IMR-90 (cell line): ENCODE data around the gene PIK3R3. TPM values are rescaled to one million over a fixed set of nuclear protein-coding genes. Genes with fewer than 3 reads are reported as not detected.

Source experiments
- ATAC-seq: fragments of 200-7000 bp; cut with Tn5 transposase; 2 replicates; pipeline ENCODE4 v1.9.1; 2020; ENCODE audit warnings: low read depth, mild to moderate bottlenecking, moderate library complexity
- BruUV-seq: library from RNA; stranded (reverse); fragments of 400-500 nt; replicated peaks from 2 replicates; lab custom pipeline; 2021; lab: Mats Ljungman, UMichigan
- CTCF ChIA-PET: fragments of 300-600 bp; formaldehyde crosslinking; extraction: SDS; loops from one replicate; lab custom pipeline; 2021; ENCODE audit warnings: antibody characterized with exemption; lab: Yijun Ruan, JAX
- POLR2A ChIA-PET: fragments of 300-600 bp; sonication (Branson Sonifier 250); formaldehyde crosslinking; loops from one replicate; lab custom pipeline; 2022; ENCODE audit warnings: antibody characterized with exemption; ENCODE audit not compliant: unreplicated experiment; lab: Charles Lee
- DNase-seq: peaks from one replicate; pipeline ENCODE4 v3.0.0; 2013
- H2AFZ ChIP-seq: replicated peaks from 2 replicates; pipeline ENCODE3; 2013; ENCODE audit warnings: low read length, mild to moderate bottlenecking; ENCODE audit not compliant: poor library complexity
- H2AK5ac ChIP-seq: 2 replicates; pipeline ENCODE4 v1.6.1; 2013; ENCODE audit warnings: low read depth, low read length, inconsistent platforms
- H2AK9ac ChIP-seq: replicated peaks from 2 replicates; pipeline ENCODE3; 2013; ENCODE audit warnings: mild to moderate bottlenecking, low read depth, low read length, moderate library complexity; ENCODE audit not compliant: poor library complexity
- H2BK120ac ChIP-seq: 2 replicates; pipeline ENCODE4 v1.6.1; 2013; ENCODE audit warnings: low read depth, low read length, inconsistent platforms
- H2BK15ac ChIP-seq: 3 replicates; pipeline ENCODE4 v1.6.1; 2013; ENCODE audit warnings: low read depth, low read length, inconsistent platforms
- H2BK20ac ChIP-seq: 2 replicates; pipeline ENCODE4 v1.6.1; 2013; ENCODE audit warnings: low read depth, mild to moderate bottlenecking, inconsistent platforms, low read length, moderate library complexity
- H2BK5ac ChIP-seq: 2 replicates; pipeline ENCODE4 v1.6.1; 2013; ENCODE audit warnings: mild to moderate bottlenecking, low read depth, low read length, inconsistent platforms; ENCODE audit not compliant: poor library complexity, severe bottlenecking
- H3K14ac ChIP-seq: replicated peaks from 2 replicates; pipeline ENCODE4 v1.6.1; 2013; ENCODE audit warnings: low read depth, low read length, inconsistent platforms
- H3K18ac ChIP-seq: 2 replicates; pipeline ENCODE4 v1.6.1; 2013; ENCODE audit warnings: low read depth, low read length, control low read depth
- H3K23ac ChIP-seq: 2 replicates; pipeline ENCODE4 v1.6.1; 2013; ENCODE audit warnings: low read depth, low read length, inconsistent platforms
- H3K27ac ChIP-seq: 2 replicates; pipeline ENCODE4 v1.5.1; 2013; ENCODE audit warnings: mild to moderate bottlenecking, control low read depth, low read length; ENCODE audit not compliant: insufficient read depth
- H3K27me3 ChIP-seq: 2 replicates; pipeline ENCODE4 v1.6.1; 2013; ENCODE audit warnings: low read length; ENCODE audit not compliant: control insufficient read depth, insufficient read depth
- H3K36me3 ChIP-seq: 2 replicates; pipeline ENCODE4 v1.6.1; 2013; ENCODE audit warnings: low read length, mixed read lengths; ENCODE audit not compliant: control insufficient read depth, insufficient read depth
- H3K4ac ChIP-seq: 2 replicates; pipeline ENCODE4 v1.6.1; 2013; ENCODE audit warnings: low read depth, low read length, inconsistent platforms
- H3K4me1 ChIP-seq: 2 replicates; pipeline ENCODE4 v1.6.1; 2013; ENCODE audit warnings: low read length, mixed read lengths; ENCODE audit not compliant: control insufficient read depth, insufficient read depth
- H3K4me2 ChIP-seq: 2 replicates; pipeline ENCODE4 v1.6.1; 2013; ENCODE audit warnings: low read depth, mild to moderate bottlenecking, control low read depth, low read length, moderate library complexity
- H3K4me3 ChIP-seq: 2 replicates; pipeline ENCODE4 v1.5.1; 2013; ENCODE audit warnings: low read depth, mild to moderate bottlenecking, control low read depth, low read length, moderate library complexity; ENCODE audit not compliant: insufficient read depth
- H3K56ac ChIP-seq: 2 replicates; pipeline ENCODE4 v1.6.1; 2013; ENCODE audit warnings: low read length, inconsistent platforms; ENCODE audit not compliant: insufficient read depth; ENCODE audit errors: extremely low read depth
- H3K79me1 ChIP-seq, 2 experiments: 2 replicates each; pipeline ENCODE4 v1.6.1; 2013; ENCODE audit warnings: low read length in 2 of 2, inconsistent platforms in 1 of 2, low read depth in 1 of 2
- H3K9ac ChIP-seq: 2 replicates; pipeline ENCODE4 v1.6.1; 2013; ENCODE audit warnings: low read depth, low read length, control low read depth
- H3K9me1 ChIP-seq: 2 replicates; pipeline ENCODE4 v1.6.1; 2013; ENCODE audit warnings: low read length, inconsistent platforms; ENCODE audit not compliant: insufficient read depth
- H3K9me3 ChIP-seq: 2 replicates; pipeline ENCODE4 v1.6.1; 2013; ENCODE audit warnings: low read length; ENCODE audit not compliant: control insufficient read depth, insufficient read depth
- H4K20me1 ChIP-seq: 2 replicates; pipeline ENCODE4 v1.6.1; 2013; ENCODE audit warnings: low read length, inconsistent platforms; ENCODE audit not compliant: insufficient read depth
- H4K5ac ChIP-seq: 2 replicates; pipeline ENCODE4 v1.6.1; 2013; ENCODE audit warnings: mild to moderate bottlenecking, low read depth, low read length, control low read depth
- H4K8ac ChIP-seq, 2 experiments: 2 replicates each; pipeline ENCODE4 v1.6.1; 2013; ENCODE audit warnings: low read depth in 2 of 2, low read length in 2 of 2, control low read depth in 1 of 2, inconsistent platforms in 1 of 2
- H4K91ac ChIP-seq: 2 replicates; pipeline ENCODE4 v1.6.1; 2013; ENCODE audit warnings: low read depth, low read length, inconsistent platforms; ENCODE audit not compliant: insufficient read depth
- FOS ChIP-seq: fragments of 150-350 bp; IDR thresholded peaks from 2 replicates; pipeline ENCODE4 v1.6.1; 2016; ENCODE audit warnings: low read depth, low read length
- MAFK ChIP-seq: IDR thresholded peaks from 2 replicates; pipeline ENCODE4 v1.6.1; 2012; ENCODE audit warnings: low read depth, low read length, improper control_type of control experiment
- MAZ ChIP-seq: IDR thresholded peaks from 2 replicates; pipeline ENCODE4 v1.6.1; 2012; ENCODE audit warnings: low read depth, mild to moderate bottlenecking, low read length, improper control_type of control experiment, moderate library complexity, borderline replicate concordance
- RFX5 ChIP-seq: IDR thresholded peaks from 2 replicates; pipeline ENCODE4 v1.8.0; 2012; ENCODE audit warnings: low read depth, mild to moderate bottlenecking, low read length, moderate library complexity
- SMC3 ChIP-seq: fragments of 150-350 bp; IDR thresholded peaks from 2 replicates; pipeline ENCODE4 v1.6.1; 2016; ENCODE audit warnings: low read depth, mild to moderate bottlenecking, antibody characterized with exemption, low read length, moderate library complexity
- WGBS, 2 experiments: methylation state at CpG; one replicate each; pipeline versions ENCODE4 v1.1.5 to v1.1.7; 2013; ENCODE audit warnings: missing lambda C conversion rate in 2 of 2; ENCODE audit not compliant: insufficient read length in 1 of 2; ENCODE audit errors: extremely low coverage in 2 of 2; 5-methylcytosine and 5-hydroxymethylcytosine counted together
- dilution Hi-C: fragments of 300-500 bp; cut with HindIII; formaldehyde crosslinking; loops from one replicate; pipeline ENCODE4 v1.14.3; 2018; ENCODE audit warnings: low sequenced_read_pairs; ENCODE audit not compliant: unreplicated experiment
- in situ Hi-C: fragments of 300-500 bp; cut with MboI; formaldehyde crosslinking; loops from 3 replicates; pipeline ENCODE4 v1.14.3; 2019; ENCODE audit warnings: low sequenced_read_pairs, inconsistent platforms, mixed read lengths
- intact Hi-C: fragments of 100-400 bp; cut with micrococcal nuclease; formaldehyde crosslinking; loops from 2 replicates; pipeline ENCODE4 v1.10.0; 2022
- polyA plus RNA-seq, 3 experiments: library from polyadenylated mRNA; depleted of rRNA; stranded (reverse); fragments of >200 nt; gene quantifications; 2 replicates each; pipeline ENCODE4 v1.2.3, GENCODE V29; 2012; ENCODE audit warnings: low replicate concordance in 1 of 3
- total RNA-seq: library from RNA; depleted of rRNA; stranded (reverse); fragments of >200 nt; gene quantifications from 2 replicates; pipeline ENCODE4 v1.2.3, GENCODE V29; 2012

PIK3R3 gene
- total and polyA plus RNA-seq, 2 of the 4 experiments (the other 2 are of a cell fraction) = 5.3 to 9.9 TPM

- peak; percentile 71; the same call in 1 of the 2 replicates for TF ChIP-seq MAZ
- TF ChIP-seq RFX5 = no peak
- no peak for TF ChIP-seq MAFK
Observed at GRCh38 chr1:46179138-46180081, 47.0 kb upstream of the PIK3R3 start (continued).

- Histone ChIP-seq H3K36me3 (no peaks in the 10 kb centered on the region), H2AK9ac (peak within 1 kb of the TSS; percentile 45), H3K23ac (no peak within 1 kb of the TSS), H2BK5ac (no peak within 1 kb of the TSS), H3K4me2 (no peak within 1 kb of the TSS), H3K27ac (no peak within 1 kb of the TSS), H2AK5ac (no peak within 1 kb of the TSS), H2AFZ (peak within 1 kb of the TSS; percentile 68), H4K5ac (no peak within 1 kb of the TSS), H2BK120ac (no peak within 1 kb of the TSS), H3K4me1 (peaks cover 5% of the 10 kb centered on the region), H3K4ac (no peak within 1 kb of the TSS; the same call in 1 of the 2 replicates), H4K91ac (no peak within 1 kb of the TSS), H3K79me1 (no peaks in the 10 kb centered on the region), H4K20me1 (no peaks in the 10 kb centered on the region), H4K8ac (no peak within 1 kb of the TSS; a peak in 1 of 4 replicates), H2BK15ac (no peak within 1 kb of the TSS), H3K14ac (no peak within 1 kb of the TSS), H3K27me3 (peaks cover 2% of the 10 kb centered on the region; the same call in 1 of the 2 replicates), H3K9ac (no peak within 1 kb of the TSS), H3K4me3 (no peak within 1 kb of the TSS), H3K9me3 (no peaks in the 10 kb centered on the region), H3K9me1 (peaks cover 9% of the 10 kb centered on the region), H3K56ac (no peak within 1 kb of the TSS), H2BK20ac (no peak within 1 kb of the TSS), H3K18ac (no peak within 1 kb of the TSS)
- DNase-seq (no peak), ATAC-seq (no peak)
- dilution Hi-C loops = loop anchor here (25.0 kb wide), 1 partner anchor 139 kb away; no protein-coding TSS in a partner anchor
- CTCF ChIA-PET = no interaction called here
- in situ Hi-C loops = loop anchor here (5.0 kb wide), 1 partner anchor 139 kb away; no protein-coding TSS in a partner anchor
- intact Hi-C loops = loop anchor here (5.0 kb wide), 2 partner anchors 119 to 294 kb away; no protein-coding TSS in a partner anchor
- WGBS, 2 experiments = 87% methylated on average over 5 of the region's 13 CpGs; no CpG with 5 or more reads in 1 of the 2 experiments
- no TSS peak for BruUV-seq
- no peak for TF ChIP-seq FOS
- no peak for TF ChIP-seq SMC3
- POLR2A ChIA-PET = no interaction called here
Observed at GRCh38 chr1:46176211-46176865, 43.9 kb upstream of the PIK3R3 start, which contains the start of gene P3R3URF. TSS of gene P3R3URF (minus strand) at chr1:46176488. CDS start at chr1:46176471, 17 bp downstream.
